Neural cell (in vitro differentiated cells): ENCODE measurements around the gene ST14. TPM values are rescaled to one million over a fixed set of nuclear protein-coding genes. Genes with fewer than 3 reads are reported as not detected.

Experiments
- H2AFZ ChIP-seq: fragments of 200-600, 300-800 bp; sonication (generic), shearing (Covaris generic); 2 replicates; pipeline ENCODE4 v1.6.0; 2014; ENCODE audit warnings: low read depth, mild to moderate bottlenecking, antibody characterized with exemption, low read length, moderate library complexity
- H3F3A ChIP-seq: fragments of 200-600 bp; shearing (Covaris generic); 2 replicates; pipeline ENCODE4 v1.6.1; 2016; ENCODE audit warnings: mild to moderate bottlenecking, moderate library complexity, mixed read lengths, antibody characterized with exemption, low read length; ENCODE audit not compliant: insufficient read depth, poor library complexity, severe bottlenecking
- H3K27ac ChIP-seq: fragments of 200-600, 300-800 bp; sonication (generic), shearing (Covaris generic); 2 replicates; pipeline ENCODE4 v1.5.1; 2014; ENCODE audit warnings: mild to moderate bottlenecking, low read length, moderate library complexity
- H3K27me3 ChIP-seq: fragments of 300-800, 200-600 bp; sonication (generic), shearing (Covaris generic); 2 replicates; pipeline ENCODE4 v1.6.0; 2014; ENCODE audit warnings: mild to moderate bottlenecking, low read depth, low read length, moderate library complexity; ENCODE audit not compliant: insufficient read depth
- H3K36me3 ChIP-seq: fragments of 300-800, 200-600 bp; sonication (generic), shearing (Covaris generic); 2 replicates; pipeline ENCODE4 v1.5.1; 2014; ENCODE audit warnings: mild to moderate bottlenecking, antibody characterized with exemption, low read length, moderate library complexity; ENCODE audit not compliant: insufficient read depth
- H3K4me2 ChIP-seq: fragments of 300-800, 200-600 bp; sonication (generic), shearing (Covaris generic); 2 replicates; pipeline ENCODE4 v1.6.0; 2014; ENCODE audit warnings: mild to moderate bottlenecking, low read length
- H3K4me3 ChIP-seq: fragments of 300-800, 200-600 bp; sonication (generic), shearing (Covaris generic); 2 replicates; pipeline ENCODE4 v1.5.1; 2014; ENCODE audit warnings: mild to moderate bottlenecking, low read length, moderate library complexity
- H3K79me2 ChIP-seq: fragments of 200-600 bp; shearing (Covaris generic); replicated peaks from 2 replicates; pipeline ENCODE4 v1.6.0; 2014; ENCODE audit warnings: mild to moderate bottlenecking, low read length, moderate library complexity; ENCODE audit not compliant: insufficient read depth
- H3K9ac ChIP-seq: fragments of 300-800, 200-600 bp; sonication (generic), shearing (Covaris generic); 2 replicates; pipeline ENCODE4 v1.6.1; 2016; ENCODE audit warnings: mild to moderate bottlenecking, low read length, mixed read lengths
- H3K9me2 ChIP-seq: fragments of 200-600 bp; shearing (Covaris generic); 2 replicates; pipeline ENCODE4 v1.6.1; 2016; ENCODE audit warnings: mild to moderate bottlenecking, low read length, mixed read lengths; ENCODE audit not compliant: insufficient read depth
- H3K9me3 ChIP-seq: fragments of 200-600, 300-800 bp; sonication (generic), shearing (Covaris generic); 2 replicates; pipeline ENCODE4 v1.6.1; 2016; ENCODE audit warnings: mild to moderate bottlenecking, mixed run types, low read length, moderate library complexity, mixed read lengths
- H4K20me1 ChIP-seq: fragments of 200-600 bp; shearing (Covaris generic); 2 replicates; pipeline ENCODE4 v1.6.1; 2016; ENCODE audit warnings: mild to moderate bottlenecking, mixed run types; ENCODE audit not compliant: insufficient read depth
- CTCF ChIP-seq: fragments of 450-650 bp; IDR thresholded peaks from 2 replicates; pipeline ENCODE4 v1.5.1; 2014; ENCODE audit warnings: antibody characterized with exemption, mild to moderate bottlenecking, moderate library complexity; ENCODE audit not compliant: poor library complexity, severe bottlenecking
- EP300 ChIP-seq: fragments of 450-650 bp; conservative IDR thresholded peaks from 2 replicates; pipeline ENCODE4 v1.6.1; 2014; ENCODE audit warnings: antibody characterized with exemption, mild to moderate bottlenecking, moderate library complexity; ENCODE audit not compliant: poor library complexity, severe bottlenecking
- EZH2 ChIP-seq: fragments of 200-600, 300-800 bp; shearing (Covaris generic), sonication (generic); IDR thresholded peaks from 2 replicates; pipeline ENCODE4 v1.6.1; 2014; ENCODE audit warnings: antibody characterized with exemption, low read length, borderline replicate concordance, mild to moderate bottlenecking; ENCODE audit not compliant: insufficient read depth, poor library complexity, severe bottlenecking
- MXI1 ChIP-seq: fragments of 450-650 bp; conservative IDR thresholded peaks from 2 replicates; pipeline ENCODE4 v1.6.1; 2014; ENCODE audit warnings: antibody characterized with exemption, mild to moderate bottlenecking; ENCODE audit not compliant: poor library complexity, severe bottlenecking
- POLR2AphosphoS5 ChIP-seq: IDR thresholded peaks from 2 replicates; pipeline ENCODE4 v1.6.1; 2012
- RAD21 ChIP-seq: fragments of 450-650 bp; conservative IDR thresholded peaks from 2 replicates; pipeline ENCODE4 v1.6.1; 2014; ENCODE audit warnings: antibody characterized with exemption, mild to moderate bottlenecking, moderate library complexity
- REST ChIP-seq: IDR thresholded peaks from 2 replicates; pipeline ENCODE4 v1.6.1; 2012; ENCODE audit warnings: borderline replicate concordance
- SMC3 ChIP-seq: fragments of 450-650 bp; conservative IDR thresholded peaks from 2 replicates; pipeline ENCODE4 v1.6.1; 2014; ENCODE audit warnings: antibody characterized with exemption, mild to moderate bottlenecking, moderate library complexity; ENCODE audit not compliant: poor library complexity
- TAF1 ChIP-seq: IDR thresholded peaks from 2 replicates; pipeline ENCODE4 v1.6.1; 2012; ENCODE audit warnings: low read depth
- polyA plus RNA-seq: library from polyadenylated mRNA; depleted of rRNA; stranded (reverse); fragments of >200 nt; gene quantifications from 2 replicates; pipeline ENCODE4 v1.2.3, GENCODE V29; 2014

The ST14 gene
- polyA plus RNA-seq, 1 donor from 2014 or later, result not detected

GRCh38 chr11:130131961-130132850 is 27.4 kb upstream of the ST14 start:
- peaks cover 8% of the 10 kb centered on the region for H3K36me3 ChIP-seq
- peak; percentile 75 for TF ChIP-seq CTCF
- no peak for TF ChIP-seq POLR2AphosphoS5
- TF ChIP-seq MXI1, result no peak
- TF ChIP-seq EZH2, result no peak
- TF ChIP-seq RAD21, result peak; percentile 78
- no peak for TF ChIP-seq TAF1
- TF ChIP-seq REST, result no peak
- TF ChIP-seq EP300, result no peak
- TF ChIP-seq SMC3, result peak; percentile 74
- H4K20me1 ChIP-seq, result no peaks in the 10 kb centered on the region
- no peaks in the 10 kb centered on the region for H3K27me3 ChIP-seq
- no peak overlapping the region for H3K4me2 ChIP-seq
- H3K9ac ChIP-seq, result no peak overlapping the region
- H3K79me2 ChIP-seq, result no peaks in the 10 kb centered on the region
- no peaks in the 10 kb centered on the region for H3K9me3 ChIP-seq
- no peak overlapping the region for H3K27ac ChIP-seq
- no peak overlapping the region for H2AFZ ChIP-seq
- H3F3A ChIP-seq, result no peaks in the 10 kb centered on the region
- no peak overlapping the region for H3K4me3 ChIP-seq
- H3K9me2 ChIP-seq, result no peaks in the 10 kb centered on the region

- H3K9me2 ChIP-seq, result no peaks in the 10 kb centered on the region
- peaks cover 14% of the 10 kb centered on the region for H3K36me3 ChIP-seq
- no peak overlapping the region for H3K27ac ChIP-seq
- no peak overlapping the region for H3K4me2 ChIP-seq
- no peak for TF ChIP-seq POLR2AphosphoS5
- no peak for TF ChIP-seq RAD21
- TF ChIP-seq TAF1, result no peak
- no peak for TF ChIP-seq SMC3
- no peak for TF ChIP-seq REST
- no peak for TF ChIP-seq EZH2
- no peak for TF ChIP-seq EP300
- TF ChIP-seq MXI1, result no peak
- TF ChIP-seq CTCF, result no peak
- H3K4me3 ChIP-seq, result no peak overlapping the region
- no peaks in the 10 kb centered on the region for H4K20me1 ChIP-seq
- H3K9ac ChIP-seq, result no peak overlapping the region
- H3K9me3 ChIP-seq, result no peaks in the 10 kb centered on the region
- no peak overlapping the region for H2AFZ ChIP-seq
- no peaks in the 10 kb centered on the region for H3K27me3 ChIP-seq
- H3K79me2 ChIP-seq, result no peaks in the 10 kb centered on the region
- H3F3A ChIP-seq, result no peaks in the 10 kb centered on the region
Measured at GRCh38 chr11:130133716-130134115, 25.9 kb upstream of the ST14 start.
